ENCODE results near the gene OR5H14. TPM values are rescaled to one million over a fixed set of nuclear protein-coding genes. Genes with fewer than 3 reads are reported as not detected.
"Not testable (repeated sequence)": the region's sequence is repeated elsewhere in the genome, so short reads cannot be mapped to it uniquely, and the experiment has no call there.

Gene OR5H14
- total RNA-seq, 4 donors from 2014 or later, result not detected

- no peak for ATAC-seq (ENCODE audit: low FRiP score)
- TF ChIP-seq CTCF (IDR thresholded peaks at IDR 0.05), result no peak
Observed at GRCh38 chr3:98171071-98171470, 23.8 kb downstream of the OR5H14 start.

GRCh38 chr3:98172621-98173020 lies 25.3 kb downstream of the OR5H14 start:
- no peak for ATAC-seq (ENCODE audit: low FRiP score)
- no peak for DNase-seq (ENCODE audit: low spot score)
- no peak for TF ChIP-seq CTCF (IDR thresholded peaks at IDR 0.05)

More at GRCh38 chr3:98171071-98171470, 23.8 kb downstream of the OR5H14 start:
- DNase-seq (ENCODE audit: low spot score), result no peak

DNA sequence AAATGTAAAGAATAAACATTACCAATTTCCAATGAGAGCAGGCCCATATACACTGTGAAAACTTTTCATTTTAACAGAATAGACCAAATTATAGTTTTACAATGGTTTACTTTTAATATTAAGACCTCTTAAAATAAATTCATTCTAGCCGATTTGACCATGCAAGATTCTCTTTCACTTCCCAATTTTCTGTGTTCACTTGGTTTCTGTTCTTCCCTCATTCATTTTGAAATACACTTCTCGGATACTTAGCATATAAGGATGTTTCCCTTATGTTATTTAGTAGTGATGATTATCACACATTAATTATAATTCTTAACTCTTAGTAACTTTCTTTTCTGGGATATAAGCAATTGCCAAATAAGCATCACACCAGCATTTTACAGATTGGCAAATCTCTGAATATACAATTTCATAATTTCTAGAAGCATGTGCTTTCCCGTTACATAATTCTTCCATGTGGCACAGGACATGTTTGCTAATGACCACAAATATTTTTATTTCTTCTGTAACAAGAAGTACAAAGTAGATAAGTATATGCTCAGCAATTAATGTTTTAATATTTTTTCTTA lies 33.1 kb downstream of the OR5H14 start:
- ATAC-seq (ENCODE audit: low FRiP score) (no peak), DNase-seq (ENCODE audit: low spot score) (no peak)
- no peak for TF ChIP-seq CTCF (IDR thresholded peaks at IDR 0.05)

DNA sequence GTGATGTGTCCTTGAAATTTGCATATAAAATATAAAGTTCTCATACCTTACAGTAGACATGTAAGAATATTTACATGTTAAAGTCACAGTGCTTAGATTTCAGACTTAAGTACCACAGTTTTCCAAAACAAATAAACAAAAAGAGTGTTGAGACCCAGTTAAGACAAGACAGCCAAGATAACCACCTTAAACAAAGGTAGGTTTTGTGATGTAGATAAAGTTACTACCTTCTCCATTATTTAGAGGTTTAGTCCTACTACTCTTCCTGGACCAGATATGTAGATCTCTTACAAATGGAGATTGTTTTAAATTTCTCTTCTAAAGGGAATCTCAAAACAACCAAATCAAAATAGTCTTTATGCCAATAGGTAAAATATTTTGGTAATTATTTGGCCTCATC lies 34.9 kb downstream of the OR5H14 start:
- DNase-seq (ENCODE audit: low spot score) (no peak), ATAC-seq (ENCODE audit: low FRiP score) (no peak)
- no peak for TF ChIP-seq CTCF (IDR thresholded peaks at IDR 0.05)

GRCh38 chr3:98185180-98185579 lies 37.9 kb downstream of the OR5H14 start:
- DNase-seq (ENCODE audit: low spot score) (no peak), ATAC-seq (ENCODE audit: low FRiP score) (no peak)
- TF ChIP-seq CTCF (IDR thresholded peaks at IDR 0.05), result no peak

GRCh38 chr3:98188545-98188944 lies 41.3 kb downstream of the OR5H14 start:
- no peak for TF ChIP-seq CTCF (IDR thresholded peaks at IDR 0.05)
- DNase-seq (ENCODE audit: low spot score), result no peak
- ATAC-seq (ENCODE audit: low FRiP score), result no peak

DNA sequence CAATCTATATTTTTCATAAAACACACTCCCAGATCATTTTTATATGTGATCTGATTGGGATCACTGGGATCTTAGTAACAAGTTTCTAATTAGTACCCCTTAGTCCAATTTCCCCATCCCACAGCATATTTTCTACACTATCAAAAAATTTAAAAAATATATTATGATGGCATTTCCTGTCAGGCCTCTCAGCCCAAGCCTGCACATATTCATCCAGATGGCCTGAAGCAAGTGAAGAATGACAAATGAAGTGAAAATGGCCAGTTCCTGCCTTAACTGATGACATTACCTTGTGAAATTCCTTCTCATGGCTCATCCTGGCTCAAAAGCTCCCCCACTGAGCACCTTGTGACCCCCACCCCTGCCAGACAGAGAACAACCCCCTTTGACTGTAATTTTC lies 43.6 kb downstream of the OR5H14 start:
- not testable (repeated sequence) for ATAC-seq (ENCODE audit: low FRiP score); DNase-seq (ENCODE audit: low spot score)

DNA sequence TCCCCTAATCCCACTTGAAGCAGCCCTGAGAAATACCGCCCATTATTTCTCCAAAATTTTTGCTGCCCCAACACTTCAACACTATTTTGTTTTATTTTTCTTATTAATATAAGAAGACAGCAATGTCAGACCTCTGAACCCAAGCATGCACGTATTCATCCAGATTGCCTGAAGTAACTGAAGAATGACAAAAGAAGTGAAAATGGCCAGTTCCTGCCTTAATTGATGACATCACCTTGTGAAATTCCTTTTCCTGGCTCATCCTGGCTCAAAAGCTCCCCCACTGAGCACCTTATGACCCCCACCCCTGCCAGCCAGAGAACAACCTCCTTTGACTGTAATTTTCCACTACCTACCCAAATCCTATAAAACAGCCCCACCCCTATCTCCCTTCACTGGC lies 49.0 kb downstream of the OR5H14 start:
- not testable (repeated sequence) for DNase-seq (ENCODE audit: low spot score); ATAC-seq (ENCODE audit: low FRiP score)
